Thoracic aorta (tissue), 2 donors: Measurements from ENCODE around the gene PAK4. TPM values are rescaled to one million over a fixed set of nuclear protein-coding genes. Genes with fewer than 3 reads are reported as not detected.

ENCODE experiments used
- ATAC-seq: fragments of 150-250 bp; one replicate; pipeline ENCODE4 v1.8.0; 2017; ENCODE audit warnings: low read depth; ENCODE audit not compliant: insufficient number of reproducible peaks, low FRiP score
- DNase-seq: peaks from one replicate; pipeline ENCODE4 v3.0.0-alpha.2; 2020; ENCODE audit warnings: low spot score
- H3K27ac ChIP-seq, 2 donors: fragments of 200-600 bp; sonication (generic); 1 replicate in 1 of 2; 2 replicates in 1 of 2; pipeline ENCODE4 v1.5.1; 2016; ENCODE audit warnings: mild to moderate bottlenecking in 2 of 2, moderate library complexity in 2 of 2
- H3K27me3 ChIP-seq: fragments of 200-600 bp; sonication (generic); replicated peaks from 2 replicates; pipeline ENCODE4 v1.6.0; 2016; ENCODE audit warnings: mild to moderate bottlenecking; ENCODE audit not compliant: insufficient read depth
- H3K36me3 ChIP-seq: fragments of 200-600 bp; sonication (generic); one replicate; pipeline ENCODE4 v1.5.1; 2016
- H3K4me1 ChIP-seq, 2 donors: fragments of 200-600 bp; sonication (generic); 1 replicate in 1 of 2; 2 replicates in 1 of 2; pipeline versions ENCODE4 v1.5.1 to v1.6.0; 2016; ENCODE audit warnings: low read depth in 2 of 2, mild to moderate bottlenecking in 1 of 2; ENCODE audit not compliant: control insufficient read depth in 1 of 2
- H3K4me3 ChIP-seq: fragments of 200-600 bp; sonication (generic); 2 replicates; pipeline ENCODE4 v1.5.1; 2016; ENCODE audit warnings: mild to moderate bottlenecking
- H3K9me3 ChIP-seq: fragments of 200-600 bp; sonication (generic); 2 replicates; pipeline ENCODE4 v1.5.1; 2016
- total RNA-seq, 2 donors: library from RNA; depleted of rRNA; stranded (reverse); fragments of >200 nt; gene quantifications; one replicate each; pipeline versions ENCODE4 v1.1.0 to v1.2.3, GENCODE V29; 2016
- TF ChIP-seq, protein P1 (sequence below): fragments of 200-600 bp; sonication (generic); IDR thresholded peaks from one replicate; pipeline ENCODE4 v1.5.1; 2019; ENCODE audit warnings: antibody characterized with exemption

The PAK4 gene
- total RNA-seq, 2 donors from 2014 or later, result 7.4 to 8.7 TPM

DNA sequence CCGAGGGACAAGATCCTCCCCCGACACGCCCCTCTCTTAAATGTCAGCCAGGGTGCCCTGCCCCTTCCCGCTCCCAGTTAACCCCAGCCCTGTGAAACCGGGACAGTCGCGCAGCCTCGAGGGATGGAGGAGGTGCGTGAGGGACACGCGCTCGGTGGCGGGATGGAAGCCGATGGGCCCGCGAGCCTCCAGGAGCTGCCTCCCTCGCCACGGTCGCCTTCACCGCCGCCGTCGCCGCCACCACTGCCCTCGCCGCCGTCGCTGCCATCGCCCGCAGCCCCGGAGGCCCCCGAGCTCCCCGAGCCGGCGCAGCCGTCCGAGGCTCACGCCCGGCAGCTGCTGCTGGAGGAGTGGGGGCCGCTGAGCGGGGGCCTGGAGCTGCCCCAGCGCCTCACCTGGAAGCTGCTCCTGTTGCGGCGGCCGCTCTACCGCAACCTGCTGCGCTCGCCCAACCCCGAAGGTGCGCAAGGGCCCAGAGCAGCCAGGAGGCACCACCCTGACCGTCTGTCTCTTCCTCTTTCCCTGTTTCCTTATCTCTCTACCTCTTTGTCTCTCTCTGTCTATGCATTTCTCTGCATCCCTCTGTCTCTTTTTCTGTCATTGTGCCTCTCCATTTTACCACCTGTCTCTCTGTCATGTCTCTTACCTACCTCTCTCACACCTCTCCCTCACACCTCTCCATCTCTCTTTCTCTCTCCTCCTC, 71.4 kb downstream of the PAK4 start, which contains the start of gene NCCRP1:
TSS of gene NCCRP1 (plus strand) at position 105 of the 703 bp plus-strand sequence. CDS start at position 124, 19 bp downstream.
- H3K36me3 ChIP-seq, result no peaks in the 10 kb centered on the region
- H3K9me3 ChIP-seq, result no peaks in the 10 kb centered on the region
- DNase-seq (no peak), ATAC-seq (no peak)
- TF ChIP-seq, protein P1, sequence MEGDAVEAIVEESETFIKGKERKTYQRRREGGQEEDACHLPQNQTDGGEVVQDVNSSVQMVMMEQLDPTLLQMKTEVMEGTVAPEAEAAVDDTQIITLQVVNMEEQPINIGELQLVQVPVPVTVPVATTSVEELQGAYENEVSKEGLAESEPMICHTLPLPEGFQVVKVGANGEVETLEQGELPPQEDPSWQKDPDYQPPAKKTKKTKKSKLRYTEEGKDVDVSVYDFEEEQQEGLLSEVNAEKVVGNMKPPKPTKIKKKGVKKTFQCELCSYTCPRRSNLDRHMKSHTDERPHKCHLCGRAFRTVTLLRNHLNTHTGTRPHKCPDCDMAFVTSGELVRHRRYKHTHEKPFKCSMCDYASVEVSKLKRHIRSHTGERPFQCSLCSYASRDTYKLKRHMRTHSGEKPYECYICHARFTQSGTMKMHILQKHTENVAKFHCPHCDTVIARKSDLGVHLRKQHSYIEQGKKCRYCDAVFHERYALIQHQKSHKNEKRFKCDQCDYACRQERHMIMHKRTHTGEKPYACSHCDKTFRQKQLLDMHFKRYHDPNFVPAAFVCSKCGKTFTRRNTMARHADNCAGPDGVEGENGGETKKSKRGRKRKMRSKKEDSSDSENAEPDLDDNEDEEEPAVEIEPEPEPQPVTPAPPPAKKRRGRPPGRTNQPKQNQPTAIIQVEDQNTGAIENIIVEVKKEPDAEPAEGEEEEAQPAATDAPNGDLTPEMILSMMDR, result no peak
- peak within 1 kb of the TSS; percentile 21 for H3K4me3 ChIP-seq
- peaks cover 6% of the 10 kb centered on the region for H3K27me3 ChIP-seq
- peaks cover 4 to 6% of the 10 kb centered on the region in 2 donors for H3K4me1 ChIP-seq
- no peak within 1 kb of the TSS for H3K27ac ChIP-seq

DNA sequence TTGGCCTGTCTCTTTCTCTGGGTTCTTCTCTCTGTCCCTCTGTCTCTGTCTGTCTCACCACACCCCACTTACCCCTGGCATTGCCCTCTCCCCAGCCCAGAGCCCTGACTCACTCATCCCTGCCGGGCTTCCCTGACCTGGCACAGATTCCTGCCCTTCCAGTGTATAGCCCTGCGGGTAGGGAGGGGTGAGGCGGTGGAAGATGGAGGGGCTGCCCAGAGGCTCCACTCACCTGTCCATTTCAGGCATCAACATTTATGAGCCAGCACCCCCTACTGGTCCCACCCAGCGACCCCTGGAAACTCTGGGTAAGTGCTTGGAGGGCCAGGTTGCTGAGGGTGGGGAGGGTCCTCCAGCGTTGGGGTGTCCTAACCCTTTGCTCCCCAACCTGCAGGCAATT, 72.2 kb downstream of the PAK4 start:
- TF ChIP-seq, protein P1, result no peak
- Histone ChIP-seq H3K4me3 (no peak overlapping the region), H3K27ac (no peak overlapping the region), H3K27me3 (peaks cover 6% of the 10 kb centered on the region), H3K4me1 (peaks cover 4 to 6% of the 10 kb centered on the region in 2 donors), H3K36me3 (no peaks in the 10 kb centered on the region), H3K9me3 (no peaks in the 10 kb centered on the region)
- ATAC-seq (no peak), DNase-seq (no peak)

DNA sequence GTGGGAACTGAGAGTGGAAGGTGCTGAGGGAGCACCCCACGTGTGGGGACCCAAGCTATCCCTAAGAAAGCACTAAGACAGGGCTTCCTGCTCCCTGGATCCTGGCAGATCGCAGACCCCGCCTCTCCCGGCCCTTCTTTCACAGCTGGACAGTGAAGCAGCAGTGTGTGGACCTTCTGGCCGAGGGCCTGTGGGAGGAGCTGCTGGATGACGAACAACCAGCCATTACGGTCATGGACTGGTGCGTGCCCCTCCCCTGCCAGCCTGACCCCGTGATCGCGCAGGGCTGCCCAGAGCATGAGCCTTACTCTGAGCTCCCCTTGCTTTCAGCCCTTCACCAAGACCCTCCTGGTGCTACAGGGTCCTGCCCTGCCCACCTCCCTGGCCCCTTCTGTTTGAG, 73.4 kb downstream of the PAK4 start:
- Histone ChIP-seq H3K4me1 (peaks cover 4 to 6% of the 10 kb centered on the region in 2 donors), H3K4me3 (no peak overlapping the region), H3K9me3 (no peaks in the 10 kb centered on the region), H3K27me3 (peaks cover 6% of the 10 kb centered on the region), H3K27ac (no peak overlapping the region), H3K36me3 (no peaks in the 10 kb centered on the region)
- no peak for ATAC-seq
- DNase-seq, result no peak
- TF ChIP-seq, protein P1, result no peak

DNA sequence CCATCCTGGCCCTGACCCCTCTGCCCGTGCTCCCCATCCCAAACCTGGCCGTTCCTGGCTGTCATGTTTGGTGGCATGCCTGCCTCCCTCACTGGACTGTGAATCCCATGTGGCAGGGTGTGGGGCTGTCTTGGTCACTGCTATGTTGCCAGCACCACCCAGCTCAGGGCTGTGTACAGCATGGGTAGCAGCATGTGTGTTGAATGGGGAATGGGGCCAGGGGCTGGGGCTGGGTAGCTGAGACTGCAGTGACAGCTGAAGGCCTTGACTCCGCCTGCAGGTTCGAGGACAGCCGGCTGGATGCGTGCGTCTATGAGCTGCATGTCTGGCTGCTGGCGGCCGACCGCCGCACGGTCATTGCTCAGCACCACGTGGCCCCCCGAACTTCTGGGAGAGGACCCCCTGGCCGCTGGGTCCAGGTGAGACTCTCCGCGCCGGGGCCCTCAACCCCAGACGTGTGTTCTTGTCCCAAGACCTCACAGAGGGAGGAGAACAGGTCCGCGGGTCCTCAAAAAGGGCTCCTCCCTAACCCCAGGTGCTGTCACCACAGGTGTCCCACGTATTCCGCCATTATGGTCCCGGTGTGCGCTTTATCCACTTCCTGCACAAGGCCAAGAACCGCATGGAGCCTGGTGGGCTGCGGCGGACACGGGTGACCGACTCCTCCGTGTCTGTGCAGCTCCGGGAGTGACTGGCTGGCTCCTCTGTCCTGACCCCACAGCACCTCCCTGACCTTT, 74.6 kb downstream of the PAK4 start:
- H3K27me3 ChIP-seq, result peaks cover 6% of the 10 kb centered on the region
- no peaks in the 10 kb centered on the region for H3K9me3 ChIP-seq
- no peak overlapping the region for H3K4me3 ChIP-seq
- no peak for DNase-seq
- H3K36me3 ChIP-seq, result no peaks in the 10 kb centered on the region
- TF ChIP-seq, protein P1, result no peak
- H3K4me1 ChIP-seq, result peaks cover 4 to 6% of the 10 kb centered on the region in 2 donors
- no peak for ATAC-seq
- no peak overlapping the region for H3K27ac ChIP-seq

DNA sequence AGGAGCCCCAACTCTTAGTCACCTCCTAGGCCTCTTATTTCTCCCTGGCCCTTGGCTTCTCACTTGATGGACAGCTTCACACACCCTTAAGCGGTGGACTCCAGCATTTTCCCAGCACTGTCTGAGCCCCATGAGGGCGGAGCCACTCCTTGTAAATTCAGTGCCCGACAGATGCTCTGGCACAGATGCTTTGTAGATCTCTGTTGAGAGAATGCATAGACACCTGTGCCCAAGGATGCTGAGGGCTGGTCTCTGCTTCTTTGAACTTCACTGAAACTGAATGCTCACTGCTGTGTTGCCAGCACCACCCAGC, 75.2 kb downstream of the PAK4 start:
- Histone ChIP-seq H3K9me3 (no peaks in the 10 kb centered on the region), H3K4me1 (peaks cover 4 to 6% of the 10 kb centered on the region in 2 donors), H3K27ac (no peak overlapping the region), H3K36me3 (no peaks in the 10 kb centered on the region), H3K27me3 (peaks cover 6% of the 10 kb centered on the region), H3K4me3 (no peak overlapping the region)
- ATAC-seq, result no peak
- DNase-seq, result no peak
- TF ChIP-seq, protein P1, result no peak
